K562 (cell line): ENCODE results near the gene CFL1. TPM values are rescaled to one million over a fixed set of nuclear protein-coding genes. Genes with fewer than 3 reads are reported as not detected.

Experiments used
- ARID4B ChIP-seq: sonication (generic); formaldehyde crosslinking; IDR thresholded peaks from 2 replicates; pipeline ENCODE4 v1.8.0; 2022; ENCODE audit warnings: mild to moderate bottlenecking, missing genetic modification reagents
- CC2D1A ChIP-seq: fragments of 450-650 bp; IDR thresholded peaks from 2 replicates; pipeline ENCODE4 v1.6.1; 2017; ENCODE audit warnings: mild to moderate bottlenecking
- E4F1 ChIP-seq: fragments of 250-450 bp; sonication (Bioruptor Pico); IDR thresholded peaks from 2 replicates; pipeline ENCODE4 v1.5.0; 2021; ENCODE audit warnings: mild to moderate bottlenecking, borderline replicate concordance
- HNRNPLL ChIP-seq: fragments of 200-400 bp; formaldehyde crosslinking; IDR thresholded peaks from 2 replicates; pipeline ENCODE4 v1.6.1; 2017; ENCODE audit warnings: low read length, low read depth, mild to moderate bottlenecking; ENCODE audit not compliant: poor library complexity, severe bottlenecking
- LCOR ChIP-seq: sonication (generic); formaldehyde crosslinking; IDR thresholded peaks from 2 replicates; pipeline ENCODE4 v1.8.0; 2022; ENCODE audit warnings: mild to moderate bottlenecking, missing genetic modification reagents
- PHF20 ChIP-seq: fragments of 450-650 bp; IDR thresholded peaks from 2 replicates; pipeline ENCODE4 v1.6.1; 2018; ENCODE audit not compliant: partially characterized antibody
- POLR2A ChIP-seq: fragments of 450-650 bp; conservative IDR thresholded peaks from 2 replicates; pipeline ENCODE4 v1.6.1; 2016
- POLR2AphosphoS5 ChIP-seq: IDR thresholded peaks from 2 replicates; pipeline ENCODE4 v1.6.1; 2011; ENCODE audit warnings: mild to moderate bottlenecking, low read depth, low read length, moderate library complexity; ENCODE audit not compliant: control insufficient read depth, insufficient read depth
- RCOR1 ChIP-seq, 2 experiments: IDR thresholded peaks; 2 replicates each; pipeline ENCODE4 v1.6.1; 2012; ENCODE audit warnings: low read depth in 2 of 2, low read length in 2 of 2, borderline replicate concordance in 1 of 2, improper control_type of control experiment in 1 of 2
- RNF2 ChIP-seq: sonication (generic); IDR thresholded peaks from 2 replicates; pipeline ENCODE4 v1.6.1; 2016
- SNIP1 ChIP-seq: fragments of 450-650 bp; IDR thresholded peaks from 2 replicates; pipeline ENCODE4 v1.7.1; 2017; ENCODE audit warnings: low read depth, mild to moderate bottlenecking
- SP1 ChIP-seq: sonication (generic); formaldehyde crosslinking; IDR thresholded peaks from 2 replicates; pipeline ENCODE4 v1.8.1; 2022; ENCODE audit warnings: mild to moderate bottlenecking, missing genetic modification reagents
- STAG1 ChIP-seq: sonication (generic); formaldehyde crosslinking; IDR thresholded peaks from 2 replicates; pipeline ENCODE4 v1.5.0; 2020; ENCODE audit warnings: missing genetic modification reagents, borderline replicate concordance
- THAP12 ChIP-seq: fragments of 250-450 bp; sonication (Bioruptor Pico); IDR thresholded peaks from 2 replicates; pipeline ENCODE4 v1.9.0; 2021; ENCODE audit warnings: mild to moderate bottlenecking, inconsistent platforms
- TRIM24 ChIP-seq, 2 experiments: fragments of 450-650 bp; IDR thresholded peaks; 2 replicates each; pipeline ENCODE4 v1.6.1; 2016
- U2AF1 ChIP-seq: fragments of 200-400 bp; formaldehyde crosslinking; optimal IDR thresholded peaks from 2 replicates; pipeline ENCODE3; 2017; ENCODE audit warnings: mild to moderate bottlenecking, low read depth, low read length, moderate library complexity
- ZNF583 ChIP-seq: fragments of 250-450 bp; sonication (Bioruptor Pico); IDR thresholded peaks from 2 replicates; pipeline ENCODE4 v1.4.0; 2020
- polyA plus RNA-seq, 8 experiments: library from polyadenylated mRNA; depleted of rRNA in 4 of 8; stranded (reverse) in 5 of 8; unstranded in 3 of 8; fragments of >200 nt; fragmentation: Nextera tagmentation in 2 of 8; fragmentation: Illumina TruSeq in 1 of 8; extraction: Ambion mirVana in 2 of 8; extraction: Trizol in 1 of 8; gene quantifications; 2 replicates each; pipeline versions ENCODE4 v1.2.1 to v1.2.3, GENCODE V29; 2011 to 2014; ENCODE audit warnings: inconsistent platforms in 1 of 8, missing spikeins in 1 of 8
- total RNA-seq, 7 experiments: library from RNA; depleted of rRNA in 6 of 7; stranded (reverse); fragments of >200 nt in 6 of 7; fragmentation: Illumina TruSeq in 2 of 7; extraction: Trizol in 2 of 7; gene quantifications; 2 replicates each; pipeline versions ENCODE4 v1.2.1 to v1.2.3, GENCODE V29; 2011 to 2021; ENCODE audit warnings: low replicate concordance in 1 of 7
- TF ChIP-seq, protein P1 (sequence below): sonication (generic); formaldehyde crosslinking; IDR thresholded peaks from 2 replicates; pipeline ENCODE4 v1.8.1; 2023; ENCODE audit warnings: mild to moderate bottlenecking, missing genetic modification reagents

Gene CFL1
- total and polyA plus RNA-seq, 9 of the 15 experiments (the other 6 are each of a cell fraction or from before 2014, with no cell fraction given), result 105 to 1,101 (median 859) TPM

GRCh38 chr11:65852508-65853245 lies 5.3 kb downstream of the CFL1 start (continued):
- TF ChIP-seq POLR2AphosphoS5 (peak; percentile 59; the same call in 1 of the 2 replicates), HNRNPLL (peak; percentile 34), CC2D1A (no peak), STAG1 (CRISPR knock-in tag) (no peak), ARID4B (CRISPR knock-in tag) (no peak), LCOR (peak; percentile 26; the same call in 1 of the 2 replicates), SNIP1 (no peak), RNF2 (no peak), E4F1 (CRISPR knock-in tag) (no peak), POLR2A (peak; percentile 71; the same call in 1 of the 2 replicates), SP1 (CRISPR knock-in tag) (0 out of 2 replicates have a peak, but pooled peaks have one; percentile 15), ZNF583 (CRISPR knock-in tag) (no peak), THAP12 (CRISPR knock-in tag) (no peak), U2AF1 (no peak), PHF20 (no peak), RCOR1 (IDR thresholded peaks at IDR 0.05; ENCODE audit: borderline replicate concordance in 1 of 2, low read depth in 2 of 2, low read length in 2 of 2) (no peak), TRIM24 (IDR thresholded peaks at IDR 0.05) (no peak)
- TF ChIP-seq, protein P1, sequence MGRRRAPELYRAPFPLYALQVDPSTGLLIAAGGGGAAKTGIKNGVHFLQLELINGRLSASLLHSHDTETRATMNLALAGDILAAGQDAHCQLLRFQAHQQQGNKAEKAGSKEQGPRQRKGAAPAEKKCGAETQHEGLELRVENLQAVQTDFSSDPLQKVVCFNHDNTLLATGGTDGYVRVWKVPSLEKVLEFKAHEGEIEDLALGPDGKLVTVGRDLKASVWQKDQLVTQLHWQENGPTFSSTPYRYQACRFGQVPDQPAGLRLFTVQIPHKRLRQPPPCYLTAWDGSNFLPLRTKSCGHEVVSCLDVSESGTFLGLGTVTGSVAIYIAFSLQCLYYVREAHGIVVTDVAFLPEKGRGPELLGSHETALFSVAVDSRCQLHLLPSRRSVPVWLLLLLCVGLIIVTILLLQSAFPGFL (CRISPR knock-in tag), result no peak
